H1 (cell line): ENCODE measurements around the gene ASCC1. TPM values are rescaled to one million over a fixed set of nuclear protein-coding genes. Genes with fewer than 3 reads are reported as not detected.

Experiments
- CTCF ChIA-PET: fragments of 300-600 bp; sonication (Branson Sonifier 250); formaldehyde crosslinking; loops from one replicate; lab custom pipeline; 2021; ENCODE audit not compliant: partially characterized antibody; lab: Charles Lee
- POLR2A ChIA-PET: fragments of 300-600 bp; sonication (Branson Sonifier 250); formaldehyde crosslinking; loops from one replicate; lab custom pipeline; 2021; ENCODE audit warnings: inconsistent platforms; ENCODE audit not compliant: partially characterized antibody; lab: Charles Lee
- DNase-seq, 2 experiments: peaks; one replicate each; pipeline versions ENCODE4 v3.0.0 to v3.0.0-alpha.2; 2010 to 2022; ENCODE audit warnings: low spot score in 2 of 2, low read depth in 1 of 2, mixed read lengths in 1 of 2
- FAIRE-seq: peaks from 2 replicates; lab custom pipeline; 2011; peaks lifted over from hg19 to GRCh38; lab: Jason Lieb, UNC
- H2AFZ ChIP-seq: 2 replicates; pipeline ENCODE4 v1.8.1; 2012; ENCODE audit warnings: low read length, inconsistent platforms
- H2AK5ac ChIP-seq: 2 replicates; pipeline ENCODE4 v1.6.1; 2013; ENCODE audit warnings: low read depth, low read length
- H2BK120ac ChIP-seq: replicated peaks from 2 replicates; pipeline ENCODE3; 2013; ENCODE audit warnings: low read depth, low read length, inconsistent platforms
- H2BK12ac ChIP-seq: 2 replicates; pipeline ENCODE4 v1.6.1; 2013; ENCODE audit warnings: low read depth, low read length
- H2BK15ac ChIP-seq: 2 replicates; pipeline ENCODE4 v1.6.1; 2013; ENCODE audit warnings: low read length
- H2BK20ac ChIP-seq: 2 replicates; pipeline ENCODE4 v1.6.1; 2013; ENCODE audit warnings: low read length
- H2BK5ac ChIP-seq: 2 replicates; pipeline ENCODE4 v1.6.1; 2013; ENCODE audit warnings: low read depth, low read length
- H3K14ac ChIP-seq: 2 replicates; pipeline ENCODE4 v1.6.1; 2013; ENCODE audit warnings: inconsistent platforms; ENCODE audit not compliant: insufficient read length
- H3K18ac ChIP-seq: 2 replicates; pipeline ENCODE4 v1.6.1; 2013; ENCODE audit warnings: low read length; ENCODE audit errors: extremely low read depth
- H3K23ac ChIP-seq: 2 replicates; pipeline ENCODE4 v1.6.1; 2013; ENCODE audit warnings: inconsistent platforms; ENCODE audit not compliant: insufficient read length
- H3K23me2 ChIP-seq: 2 replicates; pipeline ENCODE4 v1.6.1; 2013; ENCODE audit warnings: low read depth, low read length
- H3K27ac ChIP-seq: 2 replicates; pipeline ENCODE4 v1.6.1; 2011; ENCODE audit warnings: low read depth, low read length, inconsistent platforms
- H3K27me3 ChIP-seq, 4 experiments: replicated peaks in 1 of 4; 1 replicate in 1 of 4; 2 replicates in 3 of 4; pipeline versions ENCODE4 v1.6.1 to v1.8.1; 2011 to 2013; ENCODE audit warnings: low read length in 3 of 4, mild to moderate bottlenecking in 3 of 4, inconsistent platforms in 2 of 4, mixed read lengths in 2 of 4, moderate library complexity in 1 of 4; ENCODE audit not compliant: control insufficient read depth in 3 of 4, insufficient read depth in 3 of 4; ENCODE audit errors: extremely low read depth in 1 of 4
- H3K36me3 ChIP-seq, 4 experiments: 2 replicates each; pipeline versions ENCODE4 v1.6.1 to v1.8.1; 2011 to 2013; ENCODE audit warnings: mild to moderate bottlenecking in 4 of 4, low read length in 3 of 4, moderate library complexity in 2 of 4, control low read depth in 1 of 4, inconsistent platforms in 1 of 4; ENCODE audit not compliant: insufficient read depth in 4 of 4, control insufficient read depth in 2 of 4
- H3K4ac ChIP-seq: replicated peaks from 2 replicates; pipeline ENCODE3; 2013; ENCODE audit warnings: low read length, low read depth, mixed read lengths, inconsistent platforms; ENCODE audit not compliant: insufficient read length
- H3K4me1 ChIP-seq, 4 experiments: replicated peaks in 1 of 4; 1 replicate in 1 of 4; 2 replicates in 3 of 4; pipeline versions ENCODE4 v1.6.1 to v1.8.1; 2011 to 2013; ENCODE audit warnings: low read length in 3 of 4, inconsistent platforms in 2 of 4, mixed read lengths in 1 of 4; ENCODE audit not compliant: insufficient read depth in 4 of 4, control insufficient read depth in 3 of 4
- H3K4me2 ChIP-seq, 2 experiments: 2 replicates each; pipeline versions ENCODE4 v1.6.1 to v1.8.1; 2011 to 2013; ENCODE audit warnings: low read depth in 2 of 2, low read length in 2 of 2, control low read depth in 1 of 2, inconsistent platforms in 1 of 2, mild to moderate bottlenecking in 1 of 2; ENCODE audit not compliant: insufficient read depth in 1 of 2
- H3K4me3 ChIP-seq, 4 experiments: fragments of 200-600, 300-600 bp in 1 of 4; sonication (generic), shearing (Covaris generic), sonication (Bioruptor Twin) in 1 of 4; 2 replicates each; pipeline versions ENCODE4 v1.5.1 to v1.8.1; 2011 to 2016; ENCODE audit warnings: low read length in 4 of 4, low read depth in 3 of 4, control low read depth in 2 of 4, inconsistent platforms in 2 of 4, mild to moderate bottlenecking in 2 of 4, mixed read lengths in 1 of 4, moderate library complexity in 1 of 4; ENCODE audit not compliant: insufficient read depth in 2 of 4; ENCODE audit errors: extremely low read depth in 1 of 4
- H3K56ac ChIP-seq: replicated peaks from 2 replicates; pipeline ENCODE3; 2013; ENCODE audit warnings: low read depth, mild to moderate bottlenecking, mixed read lengths, low read length, inconsistent platforms; ENCODE audit not compliant: insufficient read length
- H3K79me1 ChIP-seq: 2 replicates; pipeline ENCODE4 v1.6.1; 2013; ENCODE audit warnings: low read depth, low read length, control low read depth
- H3K79me2 ChIP-seq, 2 experiments: 2 replicates each; pipeline versions ENCODE4 v1.6.1 to v1.8.1; 2012 to 2013; ENCODE audit warnings: low read length in 2 of 2, mild to moderate bottlenecking in 2 of 2, inconsistent platforms in 1 of 2; ENCODE audit not compliant: insufficient read depth in 2 of 2, control insufficient read depth in 1 of 2
- H3K9ac ChIP-seq, 4 experiments: replicated peaks in 1 of 4; 1 replicate in 1 of 4; 2 replicates in 3 of 4; pipeline versions ENCODE4 v1.6.1 to v1.8.1; 2011 to 2013; ENCODE audit warnings: low read depth in 3 of 4, low read length in 3 of 4, control low read depth in 2 of 4, mild to moderate bottlenecking in 2 of 4, moderate library complexity in 2 of 4, inconsistent platforms in 1 of 4; ENCODE audit errors: extremely low read depth in 1 of 4
- H3K9me3 ChIP-seq, 2 experiments: 2 replicates each; pipeline versions ENCODE4 v1.6.1 to v1.8.1; 2012 to 2013; ENCODE audit warnings: mild to moderate bottlenecking in 2 of 2, moderate library complexity in 2 of 2, control low read depth in 1 of 2, inconsistent platforms in 1 of 2, low read depth in 1 of 2, low read length in 1 of 2, mixed read lengths in 1 of 2; ENCODE audit not compliant: insufficient read depth in 2 of 2
- H4K20me1 ChIP-seq, 2 experiments: replicated peaks in 1 of 2; 2 replicates each; pipeline versions ENCODE3 to v1.8.1; 2011 to 2013; ENCODE audit warnings: inconsistent platforms in 2 of 2, low read length in 2 of 2, mild to moderate bottlenecking in 1 of 2; ENCODE audit not compliant: insufficient read depth in 2 of 2, control insufficient read depth in 1 of 2
- H4K5ac ChIP-seq: 2 replicates; pipeline ENCODE4 v1.6.1; 2013; ENCODE audit warnings: low read length, low read depth, mixed read lengths, inconsistent platforms; ENCODE audit not compliant: insufficient read length
- H4K8ac ChIP-seq: 2 replicates; pipeline ENCODE4 v1.8.0; 2013; ENCODE audit warnings: mild to moderate bottlenecking, moderate library complexity, low read length, inconsistent platforms; ENCODE audit not compliant: insufficient read depth; ENCODE audit errors: extremely low read depth
- H4K91ac ChIP-seq: replicated peaks from 2 replicates; pipeline ENCODE3; 2013; ENCODE audit warnings: low read length, mixed read lengths, inconsistent platforms; ENCODE audit not compliant: insufficient read length
- WGBS, 2 experiments: shearing (Covaris generic) in 1 of 2; methylation state at CpG; one replicate each; pipeline versions ENCODE4 v1.1.6 to v1.1.7; 2013 to 2015; ENCODE audit warnings: low lambda C conversion rate in 2 of 2, mixed read lengths in 2 of 2, inconsistent platforms in 1 of 2, low coverage in 1 of 2, missing lambda C conversion rate in 1 of 2; ENCODE audit not compliant: insufficient replicate concordance in 2 of 2, insufficient coverage in 1 of 2, insufficient read length in 1 of 2; ENCODE audit errors: extremely low coverage in 1 of 2, missing lambda C conversion rate in 1 of 2; 5-methylcytosine and 5-hydroxymethylcytosine counted together
- polyA plus RNA-seq, 7 experiments: library from polyadenylated mRNA; depleted of rRNA in 3 of 7; stranded (reverse) in 5 of 7; unstranded in 2 of 7; fragments of >200 nt in 5 of 7; fragments of 200-250 nt in 2 of 7; gene quantifications; 1 replicate in 5 of 7; 2 replicates in 1 of 7; 4 replicates in 1 of 7; pipeline versions ENCODE4 v1.2.1 to v1.2.3, GENCODE V29; 2011 to 2013; ENCODE audit warnings: missing spikeins in 2 of 7, mixed read lengths in 2 of 7
- total RNA-seq: library from RNA; stranded (reverse); fragmentation: NEBNext Ultra II Directional; extraction: Animal tissue kit (Norgen Biotek cat#: 25700); gene quantifications from 2 replicates; pipeline ENCODE4 v1.2.1, GENCODE V29; 2021

Gene ASCC1
- total and polyA plus RNA-seq, 2 of the 8 experiments (the other 6 are each of a cell fraction or from before 2014, with no cell fraction given) = 25.6 to 35.8 TPM

GRCh38 chr10:72227826-72228225, 11.8 kb upstream of the ASCC1 start:
- no peak overlapping the region for H4K5ac ChIP-seq
- H2BK20ac ChIP-seq = no peak overlapping the region
- no peaks in the 10 kb centered on the region for H3K27me3 ChIP-seq
- no peak overlapping the region for H3K4me2 ChIP-seq
- no peak overlapping the region for H3K23ac ChIP-seq
- no peak overlapping the region for H2BK12ac ChIP-seq
- no peak overlapping the region for H2AK5ac ChIP-seq
- H3K56ac ChIP-seq = no peak overlapping the region
- peaks cover 5 to 19% (median 10%) of the 10 kb centered on the region in 4 experiments; a peak in 7 of 8 replicates for H3K36me3 ChIP-seq
- no peak overlapping the region for H2BK15ac ChIP-seq
- ChIA-PET CTCF (interaction anchor here (0.7 to 1.1 kb wide), 3 partner anchors 20 to 331 kb away, joined by 3 read pairs; no protein-coding TSS in a partner anchor), POLR2A (interaction anchor here (1.3 to 4.2 kb wide), 5 partner anchors 9 to 47 kb away, joined by 3 to 25 read pairs (median 7); partner anchors contain the start of gene DDIT4)
- no peak overlapping the region for H3K4ac ChIP-seq
- no peak overlapping the region for H3K4me3 ChIP-seq
- H3K27ac ChIP-seq = no peak overlapping the region
- WGBS, 2 experiments = 85% methylated on average over 5 of the region's 6 CpGs; no CpG with 5 or more reads in 1 of the 2 experiments
- no peak overlapping the region for H4K91ac ChIP-seq
- H3K23me2 ChIP-seq = no peaks in the 10 kb centered on the region
- no peak overlapping the region for H2AFZ ChIP-seq
- H3K14ac ChIP-seq = no peak overlapping the region
- no peak overlapping the region for H3K18ac ChIP-seq
- FAIRE-seq (no peak), DNase-seq (no peak)
- peaks cover 2 to 3% of the 10 kb centered on the region in 2 experiments for H4K20me1 ChIP-seq
- H3K9ac ChIP-seq = no peak overlapping the region
- no peaks in the 10 kb centered on the region for H3K9me3 ChIP-seq
- peaks cover 4% of the 10 kb centered on the region; the same call in 1 of the 2 replicates for H3K79me1 ChIP-seq
- H2BK5ac ChIP-seq = no peak overlapping the region
- peaks cover 3 to 37% of the 10 kb centered on the region in 2 experiments; a peak in 3 of 4 replicates for H3K79me2 ChIP-seq
- no peak overlapping the region for H4K8ac ChIP-seq
- H2BK120ac ChIP-seq = no peak overlapping the region
- H3K4me1 ChIP-seq = peaks cover 0 to 6% (median 3%) of the 10 kb centered on the region in 4 experiments; a peak in 4 of 7 replicates
